WTC11 (cell line): ENCODE data around the gene ZCCHC9. TPM values are rescaled to one million over a fixed set of nuclear protein-coding genes. Genes with fewer than 3 reads are reported as not detected.

Source experiments
- ATAC-seq: fragments of 200-7000 bp; cut with Tn5 transposase; 2 replicates; pipeline ENCODE4 v1.10.0; 2021; ENCODE audit warnings: mild to moderate bottlenecking, moderate library complexity
- CTCF ChIA-PET: fragments of 300-600 bp; sonication (Branson Sonifier 250); formaldehyde crosslinking; loops from one replicate; lab custom pipeline; 2021; ENCODE audit warnings: antibody characterized with exemption; lab: Charles Lee
- POLR2A ChIA-PET: fragments of 350-600 bp; sonication (Branson Sonifier 250); formaldehyde crosslinking; loops from one replicate; lab custom pipeline; 2021; ENCODE audit warnings: antibody characterized with exemption; lab: Charles Lee
- DNase-seq: peaks from one replicate; pipeline ENCODE4 v3.0.0; 2021; ENCODE audit warnings: low spot score
- H3K27ac Mint-ChIP-seq: 2 replicates; pipeline ENCODE4 v1.8.0; 2021; ENCODE audit warnings: mixed read lengths
- H3K27me3 Mint-ChIP-seq: 2 replicates; pipeline ENCODE4 v1.8.0; 2021; ENCODE audit warnings: low read depth, mild to moderate bottlenecking, moderate library complexity, mixed read lengths
- H3K36me3 Mint-ChIP-seq: 2 replicates; pipeline ENCODE4 v1.8.0; 2021; ENCODE audit warnings: mixed read lengths
- H3K4me1 Mint-ChIP-seq: 2 replicates; pipeline ENCODE4 v1.8.0; 2022; ENCODE audit warnings: mixed read lengths
- H3K4me3 Mint-ChIP-seq: 2 replicates; pipeline ENCODE4 v1.8.0; 2021; ENCODE audit warnings: mild to moderate bottlenecking, moderate library complexity, mixed read lengths
- H3K9me3 Mint-ChIP-seq: 2 replicates; pipeline ENCODE4 v1.8.0; 2021; ENCODE audit warnings: mixed read lengths
- ATF2 ChIP-seq: sonication (generic); formaldehyde crosslinking; IDR thresholded peaks from 2 replicates; pipeline ENCODE4 v1.8.1; 2022; ENCODE audit warnings: low read depth, missing genetic modification reagents, borderline replicate concordance
- ATF3 ChIP-seq: sonication (generic); formaldehyde crosslinking; conservative IDR thresholded peaks from 2 replicates; pipeline ENCODE4 v1.8.1; 2022; ENCODE audit warnings: mild to moderate bottlenecking, missing genetic modification reagents
- CREM ChIP-seq: sonication (generic); formaldehyde crosslinking; IDR thresholded peaks from 2 replicates; pipeline ENCODE4 v1.8.1; 2022; ENCODE audit warnings: mild to moderate bottlenecking, missing genetic modification reagents, moderate library complexity
- FOXP4 ChIP-seq: sonication (generic); formaldehyde crosslinking; IDR thresholded peaks from 2 replicates; pipeline ENCODE4 v1.8.0; 2022; ENCODE audit warnings: mild to moderate bottlenecking, missing genetic modification reagents
- GABPB1 ChIP-seq: sonication (generic); formaldehyde crosslinking; IDR thresholded peaks from 2 replicates; pipeline ENCODE4 v1.8.1; 2023; ENCODE audit warnings: mild to moderate bottlenecking, missing genetic modification reagents
- HMGA2 ChIP-seq: fragments of 250-450 bp; sonication (Bioruptor Pico); IDR thresholded peaks from 2 replicates; pipeline ENCODE4 v1.4.0; 2021; ENCODE audit warnings: mild to moderate bottlenecking, moderate library complexity
- IRF1 ChIP-seq: sonication (generic); formaldehyde crosslinking; IDR thresholded peaks from 2 replicates; pipeline ENCODE4 v1.8.0; 2023; ENCODE audit warnings: missing genetic modification reagents
- IRF2 ChIP-seq: sonication (generic); formaldehyde crosslinking; IDR thresholded peaks from 2 replicates; pipeline ENCODE4 v1.8.0; 2022; ENCODE audit warnings: low read depth, missing genetic modification reagents, borderline replicate concordance
- NFYB ChIP-seq: sonication (generic); formaldehyde crosslinking; conservative IDR thresholded peaks from 2 replicates; pipeline ENCODE4 v1.8.0; 2022; ENCODE audit warnings: low read depth, missing genetic modification reagents
- PRRX2 ChIP-seq: fragments of 250-450 bp; sonication (Bioruptor Pico); IDR thresholded peaks from 2 replicates; pipeline ENCODE4 v1.8.0; 2021; ENCODE audit warnings: mild to moderate bottlenecking
- RELA ChIP-seq: sonication (generic); formaldehyde crosslinking; IDR thresholded peaks from 2 replicates; pipeline ENCODE4 v1.8.1; 2022; ENCODE audit warnings: missing genetic modification reagents, mild to moderate bottlenecking, borderline replicate concordance
- ZBTB43 ChIP-seq: sonication (generic); formaldehyde crosslinking; IDR thresholded peaks from 2 replicates; pipeline ENCODE4 v1.8.1; 2023; ENCODE audit warnings: mild to moderate bottlenecking, missing genetic modification reagents
- ZNF121 ChIP-seq: sonication (generic); formaldehyde crosslinking; IDR thresholded peaks from 2 replicates; pipeline ENCODE4 v1.8.0; 2023; ENCODE audit warnings: missing genetic modification reagents
- ZNF416 ChIP-seq: fragments of 250-450 bp; sonication (Bioruptor Pico); IDR thresholded peaks from 2 replicates; pipeline ENCODE4 v1.9.0; 2021; ENCODE audit warnings: mild to moderate bottlenecking, inconsistent platforms
- ZNF423 ChIP-seq: fragments of 250-450 bp; sonication (Bioruptor Pico); IDR thresholded peaks from 2 replicates; pipeline ENCODE4 v2.1.2; 2022; ENCODE audit warnings: mild to moderate bottlenecking, moderate library complexity
- ZNF425 ChIP-seq: fragments of 250-450 bp; sonication (Bioruptor Pico); conservative IDR thresholded peaks from 2 replicates; pipeline ENCODE4 v1.9.0; 2021; ENCODE audit warnings: mild to moderate bottlenecking
- ZNF671 ChIP-seq: fragments of 250-450 bp; sonication (Bioruptor Pico); IDR thresholded peaks from 2 replicates; pipeline ENCODE4 v1.8.0; 2021; ENCODE audit warnings: mild to moderate bottlenecking
- ZSCAN18 ChIP-seq: fragments of 250-450 bp; sonication (Bioruptor Pico); IDR thresholded peaks from 2 replicates; pipeline ENCODE4 v2.1.2; 2022; ENCODE audit warnings: mild to moderate bottlenecking, moderate library complexity
- total RNA-seq: library from RNA; stranded (reverse); gene quantifications from 3 replicates; pipeline ENCODE4 v1.2.3, GENCODE V29; 2021

Gene ZCCHC9
- total RNA-seq, 1 experiment from 2014 or later: 30.8 TPM

GRCh38 chr5:81265101-81265500 is 36.3 kb upstream of the ZCCHC9 start:
- Mint-ChIP-seq H3K27ac (no peak overlapping the region), H3K4me1 (peaks cover 6% of the 10 kb centered on the region), H3K36me3 (peaks cover 31% of the 10 kb centered on the region), H3K4me3 (no peak overlapping the region), H3K27me3 (no peaks in the 10 kb centered on the region), H3K9me3 (peaks cover 24% of the 10 kb centered on the region)
- TF ChIP-seq RELA: no peak
- CTCF ChIA-PET: no interaction called here
- ATAC-seq (no peak), DNase-seq (no peak)
- POLR2A ChIA-PET: interaction anchor here (0.5 kb wide), 1 partner anchor 333 kb away, joined by 6 read pairs; no protein-coding TSS in a partner anchor

- DNase-seq: no peak
- TF ChIP-seq ZNF121 (CRISPR knock-in tag) (no peak), ZNF416 (CRISPR knock-in tag) (no peak), GABPB1 (CRISPR knock-in tag) (peak; percentile 68), NFYB (CRISPR knock-in tag) (no peak)
- TF ChIP-seq, all 79 proteins: peak for 1
- H3K4me1 Mint-ChIP-seq: peaks cover 25% of the 10 kb centered on the region
- no peak for ATAC-seq
- H3K27me3 Mint-ChIP-seq: no peaks in the 10 kb centered on the region
- ChIA-PET POLR2A (no interaction called here), CTCF (interaction anchor here (0.5 kb wide), 1 partner anchor 69 kb away, joined by 4 read pairs; no protein-coding TSS in a partner anchor)
- no peak overlapping the region for H3K27ac Mint-ChIP-seq
- H3K4me3 Mint-ChIP-seq: no peak overlapping the region
- 0 out of 2 replicates have a peak, but pooled peaks cover 2% of the 10 kb centered on the region for H3K9me3 Mint-ChIP-seq
- no peaks in the 10 kb centered on the region for H3K36me3 Mint-ChIP-seq
Measured at GRCh38 chr5:81268521-81269196, 32.7 kb upstream of the ZCCHC9 start.

GRCh38 chr5:81269751-81270393 is 31.5 kb upstream of the ZCCHC9 start:
- peak overlapping the region; percentile 43 for H3K27ac Mint-ChIP-seq
- ATAC-seq (peak; percentile 87), DNase-seq (no peak)
- TF ChIP-seq HMGA2 (no peak), FOXP4 (CRISPR knock-in tag) (no peak), ZSCAN18 (CRISPR knock-in tag) (no peak), ATF2 (CRISPR knock-in tag) (no peak), ZNF671 (CRISPR knock-in tag) (no peak), ZBTB43 (no peak), ZNF425 (CRISPR knock-in tag) (no peak), ZNF423 (CRISPR knock-in tag) (no peak), GABPB1 (CRISPR knock-in tag) (no peak), IRF1 (CRISPR knock-in tag) (no peak), IRF2 (CRISPR knock-in tag) (no peak), CREM (CRISPR knock-in tag) (no peak), ATF3 (CRISPR knock-in tag) (no peak), PRRX2 (CRISPR knock-in tag) (no peak)
- H3K36me3 Mint-ChIP-seq: peaks cover 4% of the 10 kb centered on the region; the same call in 1 of the 2 replicates
- H3K27me3 Mint-ChIP-seq: no peaks in the 10 kb centered on the region
- peak overlapping the region; percentile 26 for H3K4me3 Mint-ChIP-seq
- POLR2A ChIA-PET: interaction anchor here (1.2 kb wide), 1 partner anchor 37 kb away, joined by 4 read pairs; the partner anchor contains the start of gene CKMT2
- peaks cover 25% of the 10 kb centered on the region for H3K4me1 Mint-ChIP-seq
- CTCF ChIA-PET: interaction anchor here (1.0 to 1.5 kb wide), 5 partner anchors 13 to 124 kb away, joined by 3 to 10 read pairs (median 4); partner anchors contain the start of genes ACOT12 and CKMT2
- peaks cover 8% of the 10 kb centered on the region for H3K9me3 Mint-ChIP-seq
